Fibroblast of pulmonary artery (primary cell): ENCODE data around the gene SPAG16.
"Not testable (repeated sequence)": the region's sequence is repeated elsewhere in the genome, so short reads cannot be mapped to it uniquely, and the experiment has no call there.

Experiments used
- DNase-seq: peaks from one replicate; pipeline ENCODE4 v3.0.0-alpha.2; 2010; ENCODE audit warnings: low read depth
- H3K4me3 ChIP-seq: replicated peaks from 2 replicates; pipeline ENCODE4 v1.5.1; 2011; ENCODE audit warnings: low read depth, mild to moderate bottlenecking, control low read depth, low read length, moderate library complexity
- TF ChIP-seq, protein P1 (sequence below): IDR thresholded peaks from 2 replicates; pipeline ENCODE4 v1.5.1; 2011; ENCODE audit warnings: mild to moderate bottlenecking, control low read depth, low read length, inconsistent platforms; ENCODE audit errors: missing control alignments

Gene SPAG16

DNA sequence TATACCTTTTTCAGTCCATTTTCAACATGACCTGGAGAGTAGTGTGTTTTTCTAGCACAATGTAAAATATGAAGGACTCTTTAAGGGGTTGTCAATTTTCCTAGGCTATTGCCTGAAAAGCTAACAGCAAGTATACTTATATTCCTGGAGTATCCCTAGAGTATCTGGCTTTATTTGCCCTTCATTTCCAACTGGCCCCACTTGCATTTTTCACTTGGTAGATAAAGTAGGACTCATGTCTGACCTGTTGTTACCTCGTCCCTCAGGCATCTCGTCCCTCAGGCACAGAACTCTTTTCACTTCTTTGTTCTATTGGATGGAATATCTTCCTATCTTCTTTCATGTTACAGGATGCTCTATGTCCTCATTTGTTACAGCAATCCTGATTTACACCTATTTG is 69.2 kb downstream of the SPAG16 start:
- H3K4me3 ChIP-seq: no peak overlapping the region
- TF ChIP-seq, protein P1, sequence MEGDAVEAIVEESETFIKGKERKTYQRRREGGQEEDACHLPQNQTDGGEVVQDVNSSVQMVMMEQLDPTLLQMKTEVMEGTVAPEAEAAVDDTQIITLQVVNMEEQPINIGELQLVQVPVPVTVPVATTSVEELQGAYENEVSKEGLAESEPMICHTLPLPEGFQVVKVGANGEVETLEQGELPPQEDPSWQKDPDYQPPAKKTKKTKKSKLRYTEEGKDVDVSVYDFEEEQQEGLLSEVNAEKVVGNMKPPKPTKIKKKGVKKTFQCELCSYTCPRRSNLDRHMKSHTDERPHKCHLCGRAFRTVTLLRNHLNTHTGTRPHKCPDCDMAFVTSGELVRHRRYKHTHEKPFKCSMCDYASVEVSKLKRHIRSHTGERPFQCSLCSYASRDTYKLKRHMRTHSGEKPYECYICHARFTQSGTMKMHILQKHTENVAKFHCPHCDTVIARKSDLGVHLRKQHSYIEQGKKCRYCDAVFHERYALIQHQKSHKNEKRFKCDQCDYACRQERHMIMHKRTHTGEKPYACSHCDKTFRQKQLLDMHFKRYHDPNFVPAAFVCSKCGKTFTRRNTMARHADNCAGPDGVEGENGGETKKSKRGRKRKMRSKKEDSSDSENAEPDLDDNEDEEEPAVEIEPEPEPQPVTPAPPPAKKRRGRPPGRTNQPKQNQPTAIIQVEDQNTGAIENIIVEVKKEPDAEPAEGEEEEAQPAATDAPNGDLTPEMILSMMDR: no peak

DNA sequence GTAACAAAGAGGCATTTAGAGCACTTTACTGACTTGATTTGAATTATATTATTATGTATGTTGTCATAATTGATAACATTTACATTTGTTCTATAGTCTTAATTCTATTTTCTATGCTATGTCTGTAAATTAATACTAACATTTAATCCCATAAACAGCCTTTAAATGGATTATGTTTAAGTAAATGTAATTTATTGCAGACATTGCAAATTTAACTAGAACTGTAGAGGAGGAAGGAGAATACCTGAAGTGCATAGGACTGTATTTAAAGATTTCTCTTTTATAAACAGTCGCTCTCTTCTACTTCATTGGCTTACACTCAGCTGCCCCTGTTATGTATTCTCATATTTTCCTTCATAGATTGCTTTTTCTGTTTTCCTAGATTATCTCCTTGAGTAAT is 92.4 kb downstream of the SPAG16 start:
- H3K4me3 ChIP-seq: no peak overlapping the region
- TF ChIP-seq, protein P1: no peak
- DNase-seq: no peak

More for the DNA sequence above, 69.2 kb downstream of the SPAG16 start:
- no peak for DNase-seq

DNA sequence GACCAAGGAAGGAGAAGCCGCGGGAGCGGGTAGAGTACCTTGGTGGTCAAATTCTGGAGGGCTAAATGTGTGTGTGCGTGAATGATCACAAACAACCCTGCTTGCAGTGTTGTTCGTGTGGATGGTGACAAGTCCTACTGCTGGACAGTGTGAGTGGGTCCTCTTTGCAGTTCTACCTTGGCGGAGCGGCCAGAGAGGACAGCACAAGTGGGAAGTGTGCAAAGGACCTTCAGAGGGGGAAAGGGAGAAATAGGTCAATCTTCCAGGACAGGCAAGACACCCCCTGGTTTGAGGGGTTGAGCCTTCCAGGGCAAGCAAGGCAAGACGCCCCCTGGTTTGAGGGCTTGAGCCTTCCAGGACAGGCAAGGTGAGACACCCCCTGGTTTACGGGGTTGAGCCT is 122.8 kb downstream of the SPAG16 start:
- DNase-seq, H3K4me3 ChIP-seq: not testable (repeated sequence)

DNA sequence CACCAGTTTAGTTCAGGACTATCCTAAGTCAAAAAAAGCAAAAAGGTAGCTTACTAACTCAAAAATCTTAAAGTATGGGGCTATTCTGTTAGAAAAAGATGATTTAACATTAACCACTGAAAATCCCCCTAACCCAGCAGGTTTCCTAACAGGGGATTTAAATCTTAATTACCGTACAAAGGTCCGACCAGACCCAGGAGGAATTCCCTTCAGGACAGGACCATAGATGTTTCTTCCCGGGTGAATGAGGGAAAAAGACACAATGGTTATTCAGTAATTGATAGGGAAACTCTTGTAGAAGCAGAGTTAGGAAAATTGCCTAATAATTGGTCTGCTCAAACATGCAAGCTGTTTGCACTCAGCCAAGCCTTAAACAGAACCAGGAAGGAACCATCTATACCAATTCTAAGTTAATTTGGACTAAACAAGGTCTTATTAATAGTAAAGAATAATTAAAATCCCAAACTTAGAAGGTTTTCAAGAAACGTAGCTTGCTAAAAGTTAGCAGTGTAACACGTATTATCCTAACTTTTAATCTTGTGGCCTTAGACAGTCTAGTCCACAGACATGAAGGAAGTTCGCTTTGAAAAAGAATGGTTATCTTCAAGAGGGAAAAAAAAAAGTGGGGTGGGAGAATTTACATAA is 124.3 kb downstream of the SPAG16 start:
- not testable (repeated sequence) for H3K4me3 ChIP-seq, DNase-seq

DNA sequence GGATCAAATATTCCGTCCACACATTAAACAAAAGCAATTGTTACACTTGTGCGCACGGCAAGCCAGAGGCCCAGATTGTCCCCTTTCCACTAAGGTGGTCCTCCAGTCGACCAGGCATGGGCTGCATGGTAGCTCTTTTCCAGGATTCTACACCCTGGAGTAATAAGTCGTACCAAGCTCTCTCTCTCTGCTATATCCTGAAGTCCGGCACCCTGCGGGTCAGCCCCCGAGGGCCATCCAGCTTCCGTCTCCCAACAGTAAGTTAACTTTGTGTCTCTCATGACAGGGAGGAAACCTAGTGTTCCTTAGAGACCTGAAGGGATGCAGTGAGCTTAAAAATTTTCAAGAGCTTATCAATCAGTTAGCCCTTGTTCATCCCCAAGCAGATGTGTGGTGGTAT is 126.4 kb downstream of the SPAG16 start:
- H3K4me3 ChIP-seq, DNase-seq: not testable (repeated sequence)

DNA sequence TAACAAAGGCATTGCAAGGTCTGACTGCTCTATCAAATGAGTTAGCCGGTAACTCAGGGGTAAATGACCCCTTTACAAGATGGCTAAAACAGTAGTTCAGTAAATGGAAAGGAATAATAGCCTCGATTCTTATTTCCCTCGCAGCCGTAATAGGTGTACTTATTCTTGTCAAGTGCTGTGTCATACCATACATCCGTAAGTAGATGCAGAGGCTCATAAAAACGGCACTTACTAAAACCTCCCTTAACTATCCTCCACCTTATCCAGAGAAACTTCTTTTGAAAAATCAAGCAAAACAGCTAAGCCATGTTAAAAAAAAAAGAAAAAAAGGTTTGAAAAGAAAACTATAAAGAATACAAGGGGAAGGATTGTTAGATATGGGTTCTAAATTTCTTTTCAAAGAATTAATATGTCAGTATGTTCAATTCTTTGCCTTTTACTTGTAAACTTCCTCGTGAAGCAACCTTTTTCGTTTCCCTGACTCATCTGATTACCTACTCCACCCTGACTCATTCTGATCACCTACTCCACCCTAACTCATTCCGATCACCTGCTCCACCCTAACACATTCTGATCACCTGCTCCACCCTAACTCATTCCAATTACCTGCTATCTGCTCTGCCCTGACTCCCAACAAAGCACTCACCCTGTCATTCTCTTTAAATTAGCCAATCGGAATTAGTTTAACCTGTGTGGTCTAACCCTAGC is 127.5 kb downstream of the SPAG16 start:
- H3K4me3 ChIP-seq: no peak overlapping the region
- DNase-seq: no peak
- TF ChIP-seq, protein P1: no peak

DNA sequence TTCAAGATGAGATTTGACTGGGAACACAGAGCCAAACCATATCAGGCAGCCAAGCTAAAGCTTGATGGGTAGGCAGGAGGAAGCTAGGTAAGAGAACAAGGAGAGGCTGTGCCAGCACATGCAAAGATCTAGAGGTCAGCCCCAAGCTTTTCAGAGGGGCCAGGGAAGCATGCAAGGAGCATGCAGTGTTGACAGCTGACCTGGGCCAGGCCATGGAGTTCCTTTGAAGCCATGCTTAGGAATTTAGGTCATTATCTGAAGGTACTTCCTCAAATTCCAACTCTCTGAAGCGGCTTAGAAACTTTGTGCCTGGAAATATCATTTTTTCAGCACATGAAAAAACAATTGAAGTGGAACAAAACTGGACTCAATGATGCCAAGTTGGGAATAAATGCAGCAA is 130.8 kb downstream of the SPAG16 start:
- TF ChIP-seq, protein P1: no peak
- no peak for DNase-seq
- no peak overlapping the region for H3K4me3 ChIP-seq

DNA sequence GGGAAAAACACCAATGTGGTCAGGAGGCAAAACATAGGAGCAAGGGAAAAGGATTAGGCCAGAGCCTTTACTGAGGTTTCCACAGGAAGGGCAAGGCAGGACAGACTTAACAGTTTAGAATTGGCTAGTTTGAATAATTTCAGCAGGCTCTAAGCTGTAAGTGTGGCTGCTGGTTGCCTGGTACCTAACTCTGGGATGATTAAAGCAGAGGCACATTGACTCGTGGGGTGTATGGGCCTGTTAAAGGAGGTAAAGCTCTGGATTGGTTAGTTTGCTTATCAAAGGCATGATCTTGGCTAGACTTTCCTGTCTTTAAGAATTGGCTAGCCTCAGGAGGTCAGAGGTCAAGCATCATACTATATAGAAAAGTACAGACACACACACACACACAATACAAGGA is 132.6 kb downstream of the SPAG16 start:
- H3K4me3 ChIP-seq: no peak overlapping the region
- no peak for DNase-seq
- TF ChIP-seq, protein P1: no peak
